MCF 10A (cell line): ENCODE data around the gene CCL13. TPM values are rescaled to one million over a fixed set of nuclear protein-coding genes. Genes with fewer than 3 reads are reported as not detected.

ENCODE experiments used
- BruUV-seq: library from RNA; stranded (reverse); fragments of 400-500 nt; replicated peaks from 2 replicates; lab custom pipeline; 2021; lab: Mats Ljungman, UMichigan
- CTCF ChIA-PET: fragments of 300-600 bp; sonication (Branson Sonifier 250); formaldehyde crosslinking; extraction: SDS; loops from one replicate; lab custom pipeline; 2021; ENCODE audit warnings: antibody characterized with exemption, inconsistent platforms; lab: Yijun Ruan, JAX
- POLR2A ChIA-PET: fragments of 300-600, 350-650 bp; sonication (Branson Sonifier 250); formaldehyde crosslinking; extraction: SDS; loops from one replicate; lab custom pipeline; 2020; ENCODE audit warnings: antibody characterized with exemption, inconsistent platforms; lab: Yijun Ruan, JAX
- DNase-seq: peaks from one replicate; pipeline ENCODE4 v3.0.0-alpha.2; 2018; ENCODE audit not compliant: unreplicated experiment
- H3K27ac Mint-ChIP-seq: one replicate; pipeline ENCODE4 v1.8.0; 2022; ENCODE audit warnings: mild to moderate bottlenecking, low read depth, mixed read lengths; ENCODE audit not compliant: unreplicated experiment
- H3K27me3 Mint-ChIP-seq: one replicate; pipeline ENCODE4 v1.8.0; 2022; ENCODE audit warnings: mixed read lengths; ENCODE audit not compliant: insufficient read depth, unreplicated experiment
- H3K36me3 Mint-ChIP-seq: one replicate; pipeline ENCODE4 v1.8.0; 2022; ENCODE audit warnings: mild to moderate bottlenecking, moderate library complexity, mixed read lengths; ENCODE audit not compliant: insufficient read depth, unreplicated experiment
- H3K4me1 Mint-ChIP-seq: one replicate; pipeline ENCODE4 v1.8.0; 2022; ENCODE audit warnings: mixed read lengths; ENCODE audit not compliant: insufficient read depth, unreplicated experiment
- H3K4me3 Mint-ChIP-seq: one replicate; pipeline ENCODE4 v1.8.0; 2022; ENCODE audit warnings: mild to moderate bottlenecking, moderate library complexity, mixed read lengths; ENCODE audit not compliant: unreplicated experiment
- H3K9me3 Mint-ChIP-seq: one replicate; pipeline ENCODE4 v1.8.0; 2022; ENCODE audit warnings: mixed read lengths; ENCODE audit not compliant: unreplicated experiment
- intact Hi-C: fragments of 100-400 bp; cut with micrococcal nuclease; formaldehyde crosslinking; loops from 2 replicates; pipeline ENCODE4 v1.14.1; 2022
- total RNA-seq: library from RNA; stranded (reverse); gene quantifications from 2 replicates; pipeline ENCODE4 v1.2.3, GENCODE V29; 2022
- TF ChIP-seq, protein P1 (sequence below): fragments of 200-600 bp; IDR thresholded peaks from one replicate; pipeline ENCODE4 v1.8.0; 2022; ENCODE audit warnings: antibody characterized with exemption, mild to moderate bottlenecking; ENCODE audit not compliant: unreplicated experiment

Gene CCL13
- total RNA-seq, 1 experiment from 2014 or later: not detected

DNA sequence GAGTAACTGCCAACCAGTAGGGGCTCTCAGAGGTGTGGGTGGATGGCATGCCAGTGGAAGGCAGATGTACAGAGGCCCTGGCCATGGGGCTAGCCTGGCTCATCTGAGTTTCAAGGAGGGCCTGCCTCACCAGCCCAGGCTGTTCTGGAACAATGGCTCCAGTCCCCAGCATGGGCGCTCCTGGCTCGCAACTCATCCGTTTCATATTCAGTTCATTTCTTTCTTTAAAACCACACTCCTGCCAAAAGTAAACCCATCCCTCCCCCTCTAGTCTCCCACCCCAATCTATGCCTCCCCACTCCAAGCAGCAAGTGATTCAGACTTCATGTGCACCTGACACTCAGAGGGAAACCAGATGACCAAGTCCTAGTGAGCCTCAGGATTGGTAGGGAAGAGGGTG is 2.4 kb downstream of the CCL13 start:
- intact Hi-C loops: no loop called here
- TF ChIP-seq, protein P1, sequence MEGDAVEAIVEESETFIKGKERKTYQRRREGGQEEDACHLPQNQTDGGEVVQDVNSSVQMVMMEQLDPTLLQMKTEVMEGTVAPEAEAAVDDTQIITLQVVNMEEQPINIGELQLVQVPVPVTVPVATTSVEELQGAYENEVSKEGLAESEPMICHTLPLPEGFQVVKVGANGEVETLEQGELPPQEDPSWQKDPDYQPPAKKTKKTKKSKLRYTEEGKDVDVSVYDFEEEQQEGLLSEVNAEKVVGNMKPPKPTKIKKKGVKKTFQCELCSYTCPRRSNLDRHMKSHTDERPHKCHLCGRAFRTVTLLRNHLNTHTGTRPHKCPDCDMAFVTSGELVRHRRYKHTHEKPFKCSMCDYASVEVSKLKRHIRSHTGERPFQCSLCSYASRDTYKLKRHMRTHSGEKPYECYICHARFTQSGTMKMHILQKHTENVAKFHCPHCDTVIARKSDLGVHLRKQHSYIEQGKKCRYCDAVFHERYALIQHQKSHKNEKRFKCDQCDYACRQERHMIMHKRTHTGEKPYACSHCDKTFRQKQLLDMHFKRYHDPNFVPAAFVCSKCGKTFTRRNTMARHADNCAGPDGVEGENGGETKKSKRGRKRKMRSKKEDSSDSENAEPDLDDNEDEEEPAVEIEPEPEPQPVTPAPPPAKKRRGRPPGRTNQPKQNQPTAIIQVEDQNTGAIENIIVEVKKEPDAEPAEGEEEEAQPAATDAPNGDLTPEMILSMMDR: no peak
- no peak for DNase-seq
- ChIA-PET CTCF (interaction anchor here (0.6 to 6.8 kb wide), 3 partner anchors 103 to 157 kb away, joined by 3 to 184 read pairs (median 3); no protein-coding TSS in a partner anchor), POLR2A (no interaction called here)
- no peaks in the 10 kb centered on the region for H3K36me3 Mint-ChIP-seq
- no peaks in the 10 kb centered on the region for H3K4me1 Mint-ChIP-seq
- peaks cover 6% of the 10 kb centered on the region for H3K9me3 Mint-ChIP-seq
- BruUV-seq: no TSS peak
- H3K27me3 Mint-ChIP-seq: no peaks in the 10 kb centered on the region
- no peak overlapping the region for H3K27ac Mint-ChIP-seq
- H3K4me3 Mint-ChIP-seq: no peak overlapping the region

DNA sequence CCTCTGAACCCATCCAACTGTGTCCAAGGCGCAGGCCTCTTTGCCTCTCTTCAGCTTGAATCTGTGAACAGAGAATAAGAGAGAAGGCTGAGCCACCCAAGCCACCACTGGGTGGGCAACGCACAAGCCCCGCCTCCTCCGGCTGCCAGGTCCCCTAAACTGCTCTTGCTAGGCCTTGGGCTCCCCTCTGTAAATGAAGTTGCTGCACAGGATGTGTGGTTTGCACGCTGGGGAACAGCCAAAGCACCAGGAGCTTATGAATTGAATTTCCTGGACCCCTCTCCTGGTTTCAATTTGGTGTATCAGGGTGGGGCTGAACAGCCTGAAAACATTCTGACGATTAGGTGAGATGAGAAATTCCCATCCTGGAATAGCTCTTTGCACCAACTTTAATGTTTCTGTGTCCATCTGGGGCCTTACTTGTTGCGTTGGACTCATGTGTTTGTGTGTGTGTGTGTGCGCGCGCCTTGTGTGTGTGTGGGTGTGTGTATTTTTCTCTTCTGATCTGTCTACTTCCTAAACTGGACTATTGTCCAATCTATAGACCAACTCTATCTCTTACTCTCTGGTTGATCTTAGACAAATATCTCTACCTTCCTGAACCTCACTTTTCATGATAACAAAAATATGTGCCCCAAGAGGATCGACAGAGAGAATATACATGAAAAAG is 4.5 kb downstream of the CCL13 start:
- H3K36me3 Mint-ChIP-seq: peaks cover 5% of the 10 kb centered on the region
- CTCF ChIA-PET: interaction anchor here (0.6 to 6.8 kb wide), 48 partner anchors 8 to 1634 kb away, joined by 3 to 184 read pairs (median 4); partner anchors contain the start of gene CCL2

DNA sequence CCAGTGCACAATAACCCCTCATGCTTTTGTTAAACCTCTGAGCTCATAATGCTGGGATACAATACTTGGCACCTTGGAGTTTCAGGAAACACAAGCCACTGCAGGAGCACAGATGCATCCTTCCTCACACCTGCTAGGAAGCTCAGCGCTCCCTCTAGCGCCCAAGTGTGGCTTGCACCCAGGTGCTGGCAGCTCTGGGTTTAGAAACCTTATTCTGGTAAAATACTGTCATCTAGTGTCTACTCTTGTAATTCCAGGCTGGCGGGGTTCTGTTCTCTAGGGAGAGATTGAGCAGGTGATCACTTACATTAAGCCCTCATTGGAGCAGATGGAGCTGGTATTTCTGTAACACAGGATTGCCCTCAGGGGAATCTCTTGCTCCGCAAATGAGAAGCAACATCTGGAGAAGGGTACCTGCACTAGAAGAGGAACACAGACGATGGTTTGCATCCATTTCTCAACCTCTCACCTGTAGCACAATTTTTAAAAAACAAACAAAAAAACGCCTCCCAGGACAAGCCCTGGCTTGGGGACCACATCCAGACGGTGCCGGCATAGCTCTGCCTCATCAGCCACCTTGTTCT is 5.3 kb downstream of the CCL13 start:
- BruUV-seq: no TSS peak
- no peak overlapping the region for H3K4me3 Mint-ChIP-seq
- CTCF ChIA-PET: interaction anchor here (0.6 to 6.8 kb wide), 59 partner anchors 8 to 1633 kb away, joined by 3 to 184 read pairs (median 4); partner anchors contain the start of gene CCL2
- peaks cover 19% of the 10 kb centered on the region for H3K27me3 Mint-ChIP-seq
- peaks cover 5% of the 10 kb centered on the region for H3K36me3 Mint-ChIP-seq
- no peaks in the 10 kb centered on the region for H3K4me1 Mint-ChIP-seq
- no peaks in the 10 kb centered on the region for H3K9me3 Mint-ChIP-seq
- H3K27ac Mint-ChIP-seq: no peak overlapping the region
- intact Hi-C loops: loop anchor here (1.0 kb wide), 2 partner anchors 55 to 161 kb away; no protein-coding TSS in a partner anchor
- POLR2A ChIA-PET: interaction anchor here (0.6 to 1.6 kb wide), 2 partner anchors 88 to 161 kb away, joined by 3 to 4 read pairs; no protein-coding TSS in a partner anchor
- peak; percentile 25 for DNase-seq
- TF ChIP-seq, protein P1: peak; percentile 98

More for the DNA sequence above, 4.5 kb downstream of the CCL13 start:
- H3K9me3 Mint-ChIP-seq: no peaks in the 10 kb centered on the region
- H3K4me3 Mint-ChIP-seq: no peak overlapping the region
- TF ChIP-seq, protein P1: no peak
- intact Hi-C loops: loop anchor here (1.0 kb wide), 2 partner anchors 54 to 160 kb away; no protein-coding TSS in a partner anchor
- H3K27me3 Mint-ChIP-seq: peaks cover 19% of the 10 kb centered on the region
- DNase-seq: no peak
- H3K27ac Mint-ChIP-seq: no peak overlapping the region
- H3K4me1 Mint-ChIP-seq: no peaks in the 10 kb centered on the region
- BruUV-seq: no TSS peak
- POLR2A ChIA-PET: no interaction called here

DNA sequence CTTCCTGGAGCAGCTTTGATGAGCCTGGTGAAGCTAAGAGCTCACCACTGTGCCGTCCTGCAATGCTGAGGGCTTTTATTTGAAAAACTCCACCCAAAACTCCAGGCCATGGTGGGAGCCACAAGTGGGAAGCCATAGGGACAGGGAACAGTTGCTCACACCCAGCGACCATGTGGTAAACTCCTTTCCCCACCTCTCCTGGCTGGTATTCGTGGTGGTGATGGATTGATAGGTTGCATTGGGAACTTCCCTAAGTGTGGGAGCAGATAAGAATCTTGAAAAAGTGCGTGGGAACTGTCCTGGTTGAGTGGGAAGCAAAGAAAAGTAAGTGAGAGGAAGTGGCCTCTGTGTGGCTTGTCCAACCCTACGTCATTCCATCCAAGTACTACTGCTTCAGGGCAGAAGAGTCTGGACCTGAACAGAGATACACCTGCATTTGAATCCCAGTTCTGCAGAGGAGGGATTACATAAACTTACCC is 6.9 kb downstream of the CCL13 start, which contains the start of gene CCL1:
Gene CCL1, minus strand, starts transcription at position 51 of the 479 bp plus-strand sequence. CDS start 72 bp downstream, outside the sequence.
- DNase-seq: no peak
- Mint-ChIP-seq H3K9me3 (no peaks in the 10 kb centered on the region), H3K4me3 (no peak within 1 kb of the TSS), H3K36me3 (peaks cover 5% of the 10 kb centered on the region), H3K27ac (no peak within 1 kb of the TSS), H3K27me3 (peaks cover 19% of the 10 kb centered on the region), H3K4me1 (no peaks in the 10 kb centered on the region)
- POLR2A ChIA-PET: no interaction called here
- CTCF ChIA-PET: interaction anchor here (3.0 to 6.8 kb wide), 2 partner anchors 162 to 166 kb away, joined by 33 to 184 read pairs; no protein-coding TSS in a partner anchor
- BruUV-seq: no TSS peak
- TF ChIP-seq, protein P1: no peak
- intact Hi-C loops: no loop called here
